A673 (cell line): ENCODE data around the gene EMC6.

Experiments
- EZH2 ChIP-seq: fragments of 200-600 bp; sonication (generic); IDR thresholded peaks from 2 replicates; pipeline ENCODE4 v1.6.1; 2017; ENCODE audit warnings: borderline replicate concordance, low read depth, mild to moderate bottlenecking, mixed read lengths, antibody characterized with exemption, low read length; ENCODE audit not compliant: poor library complexity, severe bottlenecking
- TF ChIP-seq, protein P1 (sequence below): fragments of 300-800, 200-600 bp; sonication (generic); conservative IDR thresholded peaks from 2 replicates; pipeline ENCODE4 v1.5.1; 2017; ENCODE audit warnings: low read depth, mild to moderate bottlenecking, antibody characterized with exemption, low read length, moderate library complexity, mixed read lengths

DNA sequence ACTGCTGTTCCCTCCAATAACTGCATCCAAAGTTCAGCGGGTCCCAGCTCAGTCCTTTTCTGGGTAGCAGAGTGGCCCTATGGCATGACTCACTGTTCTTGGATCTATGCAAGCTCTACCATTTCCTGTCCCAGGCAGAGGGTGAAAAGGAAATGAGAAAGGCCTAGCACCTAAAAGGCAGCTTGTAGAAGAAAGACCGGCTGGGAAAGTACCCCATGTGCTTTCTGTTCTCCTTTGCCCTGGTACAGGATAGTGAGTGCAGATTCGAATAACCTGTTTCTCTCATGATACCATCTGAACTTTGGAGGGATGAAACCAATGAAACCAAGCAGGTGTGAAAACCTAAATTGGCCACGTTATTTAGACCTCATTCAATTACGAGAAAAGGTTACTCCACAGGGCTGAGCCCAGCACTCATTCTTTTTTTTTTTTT, 42.4 kb downstream of the EMC6 start:
- TF ChIP-seq, protein P1, sequence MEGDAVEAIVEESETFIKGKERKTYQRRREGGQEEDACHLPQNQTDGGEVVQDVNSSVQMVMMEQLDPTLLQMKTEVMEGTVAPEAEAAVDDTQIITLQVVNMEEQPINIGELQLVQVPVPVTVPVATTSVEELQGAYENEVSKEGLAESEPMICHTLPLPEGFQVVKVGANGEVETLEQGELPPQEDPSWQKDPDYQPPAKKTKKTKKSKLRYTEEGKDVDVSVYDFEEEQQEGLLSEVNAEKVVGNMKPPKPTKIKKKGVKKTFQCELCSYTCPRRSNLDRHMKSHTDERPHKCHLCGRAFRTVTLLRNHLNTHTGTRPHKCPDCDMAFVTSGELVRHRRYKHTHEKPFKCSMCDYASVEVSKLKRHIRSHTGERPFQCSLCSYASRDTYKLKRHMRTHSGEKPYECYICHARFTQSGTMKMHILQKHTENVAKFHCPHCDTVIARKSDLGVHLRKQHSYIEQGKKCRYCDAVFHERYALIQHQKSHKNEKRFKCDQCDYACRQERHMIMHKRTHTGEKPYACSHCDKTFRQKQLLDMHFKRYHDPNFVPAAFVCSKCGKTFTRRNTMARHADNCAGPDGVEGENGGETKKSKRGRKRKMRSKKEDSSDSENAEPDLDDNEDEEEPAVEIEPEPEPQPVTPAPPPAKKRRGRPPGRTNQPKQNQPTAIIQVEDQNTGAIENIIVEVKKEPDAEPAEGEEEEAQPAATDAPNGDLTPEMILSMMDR: no peak
- TF ChIP-seq EZH2: no peak
